GM19238 (cell line): ENCODE results near the gene PUS10.
"Not testable (repeated sequence)": the region's sequence is repeated elsewhere in the genome, so short reads cannot be mapped to it uniquely, and the experiment has no call there.

Source experiments
- DNase-seq: peaks from one replicate; pipeline ENCODE4 v3.0.0; 2011; ENCODE audit warnings: low spot score; ENCODE audit not compliant: insufficient read length

The PUS10 gene

DNA sequence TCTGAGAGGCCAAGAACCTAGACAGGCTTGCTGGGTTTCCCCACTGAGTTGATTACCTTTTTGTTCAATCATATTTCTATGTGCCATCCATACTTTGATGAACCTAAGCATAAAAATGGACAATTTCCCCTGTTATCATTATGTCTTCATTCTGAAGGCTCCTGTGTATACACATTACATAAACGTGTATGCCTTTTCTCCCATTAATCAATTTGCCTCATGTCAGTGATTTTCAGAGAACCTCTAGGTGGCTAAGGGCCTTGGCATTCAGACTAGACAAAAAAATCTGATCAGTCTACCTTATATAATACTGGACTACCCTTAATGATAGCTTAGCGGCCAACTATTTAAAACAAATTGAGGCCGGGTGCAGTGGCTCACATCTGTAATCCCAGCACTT, 4.7 kb downstream of the PUS10 start:
- no peak for DNase-seq

DNA sequence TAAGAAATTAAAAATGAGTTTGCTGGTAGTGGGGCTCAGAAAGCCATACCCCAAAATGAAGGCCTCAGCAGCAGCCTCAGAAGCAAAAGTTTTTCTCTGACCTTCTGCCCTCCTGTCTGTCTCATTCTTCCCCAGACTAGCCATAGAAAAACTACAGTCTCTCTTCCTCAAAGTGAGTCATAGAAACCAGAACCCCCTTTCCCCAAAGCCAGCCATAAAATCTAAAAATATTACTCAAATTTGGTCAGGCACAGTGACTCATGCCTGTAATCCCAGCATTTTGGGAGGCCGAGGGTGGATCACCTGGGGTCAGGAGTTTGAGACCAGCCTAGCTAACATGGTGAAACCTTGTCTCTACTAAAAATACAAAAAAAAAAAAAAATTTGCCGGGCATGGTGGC, 5.8 kb downstream of the PUS10 start:
- not testable (repeated sequence) for DNase-seq

DNA sequence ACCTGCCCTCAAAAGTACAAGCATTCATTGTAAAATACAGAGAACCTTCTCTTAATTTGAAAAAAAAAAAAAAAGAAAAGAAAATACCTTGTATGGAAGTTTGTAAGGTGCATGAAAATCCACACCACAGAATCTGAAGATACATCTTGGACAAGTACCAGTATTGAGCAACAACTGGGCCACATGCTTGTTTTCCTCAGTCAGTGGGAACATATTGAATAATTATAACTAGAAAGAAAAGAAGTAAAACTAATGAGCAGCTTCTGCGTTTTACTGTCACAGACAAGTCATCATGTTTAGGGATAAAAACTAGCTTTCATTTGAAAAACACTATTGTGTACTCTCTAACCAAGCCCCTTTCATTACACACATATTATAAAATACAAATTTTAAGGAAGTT, 6.4 kb downstream of the PUS10 start:
- DNase-seq = no peak

- DNase-seq = no peak
Observed at GRCh38 chr2:61009355-61009754, 8.7 kb downstream of the PUS10 start.

- no peak for DNase-seq
Observed at GRCh38 chr2:61006486-61007105, 11.5 kb downstream of the PUS10 start.

DNA sequence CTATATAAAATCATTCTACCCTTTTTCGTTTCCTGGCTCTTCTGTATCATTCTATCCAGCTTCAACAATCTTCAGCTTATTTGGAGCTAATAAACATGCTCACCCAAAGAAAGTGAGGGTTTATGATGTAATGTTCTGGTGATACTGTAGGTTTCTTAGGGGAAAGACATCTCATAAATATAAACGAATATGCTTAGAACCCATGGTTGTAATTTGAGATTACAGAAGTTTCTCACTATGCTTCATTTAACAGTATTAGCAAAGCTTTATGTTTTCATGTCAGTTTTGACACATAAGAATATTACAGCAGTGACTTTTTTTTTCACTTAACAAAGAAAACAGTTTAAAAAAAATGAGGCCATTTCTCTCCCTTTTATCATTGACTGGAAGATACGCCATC, 12.3 kb downstream of the PUS10 start:
- DNase-seq = no peak

GRCh38 chr2:60998628-60999545, 19.2 kb downstream of the PUS10 start:
- peak; percentile 17 for DNase-seq

DNA sequence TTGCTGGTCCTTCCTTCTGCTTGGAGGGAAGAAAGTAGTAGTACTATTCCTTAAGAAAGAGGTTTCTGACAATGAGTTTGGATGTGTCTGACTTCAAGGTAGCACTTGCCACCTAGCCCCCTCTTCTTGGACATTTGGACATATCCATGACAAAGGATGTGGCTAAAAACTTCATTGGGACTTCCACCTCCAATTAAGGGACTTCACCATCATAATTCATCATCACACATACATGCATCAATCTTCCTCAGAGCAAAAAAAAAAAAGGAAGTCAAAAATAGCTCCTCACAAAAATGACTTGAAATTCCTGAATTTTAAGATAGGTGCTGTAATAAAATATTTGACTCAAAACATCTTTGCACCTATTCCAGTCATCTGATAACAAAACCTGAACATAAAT, 23.9 kb downstream of the PUS10 start:
- no peak for DNase-seq

DNA sequence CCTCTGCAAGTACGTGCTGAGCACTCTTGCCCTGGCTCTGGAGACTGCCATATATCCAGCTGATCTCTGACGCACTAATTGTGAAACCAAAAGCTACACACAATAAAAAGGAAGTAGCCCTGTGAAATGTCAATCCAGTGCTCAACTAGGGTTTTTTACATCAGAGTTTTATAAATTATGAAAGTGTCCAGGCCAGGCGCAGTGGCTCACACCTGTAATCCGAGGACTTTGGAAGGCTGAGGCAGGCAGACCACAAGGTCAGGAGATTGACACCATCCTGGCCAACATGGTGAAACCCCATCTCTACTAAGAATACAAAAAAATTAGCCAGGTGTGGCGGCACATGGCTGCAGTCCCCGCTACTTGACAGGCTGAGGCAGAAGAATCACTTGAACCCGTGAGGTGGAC, 25.1 kb downstream of the PUS10 start:
- peak; percentile 50 for DNase-seq

GRCh38 chr2:60991644-60992043, 26.4 kb downstream of the PUS10 start:
- no peak for DNase-seq

DNA sequence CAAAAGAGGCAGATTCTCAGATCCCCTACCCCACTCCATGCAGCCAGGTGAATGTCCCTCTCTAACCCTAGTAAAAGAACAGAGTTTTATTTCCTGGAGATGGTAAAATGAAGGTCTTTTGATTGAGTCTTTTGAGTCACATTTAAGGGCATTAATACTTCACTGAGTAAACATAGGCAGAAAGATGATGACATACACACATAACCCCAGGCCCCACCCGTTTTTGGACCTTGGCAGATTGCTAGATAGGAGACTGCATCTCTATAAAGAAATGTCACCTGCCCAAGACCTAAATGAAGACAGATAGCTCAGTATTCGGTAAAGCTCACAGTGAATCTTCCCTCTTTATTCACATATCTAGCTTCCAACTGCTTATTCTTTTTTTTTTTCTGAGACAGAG, 28.8 kb downstream of the PUS10 start:
- no peak for DNase-seq

DNA sequence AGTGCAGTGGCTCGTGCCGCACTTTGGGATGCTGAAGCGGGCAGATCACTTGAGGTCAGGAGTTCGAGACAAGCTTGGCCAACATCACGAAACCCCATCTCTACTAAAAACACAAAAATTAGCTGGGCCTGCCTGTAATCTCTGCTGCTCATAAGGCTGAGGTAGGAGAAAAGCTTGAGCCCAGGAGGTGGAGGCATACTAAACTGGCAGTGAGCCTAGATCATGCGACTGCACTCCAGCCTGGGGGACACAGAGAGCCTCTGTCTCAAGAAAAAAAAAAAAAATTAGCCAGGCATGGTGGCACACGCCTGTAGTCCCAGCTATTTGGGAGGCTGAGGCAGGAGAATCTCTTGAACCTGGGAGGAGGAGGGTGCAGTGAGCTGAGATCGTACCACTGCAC, 30.4 kb downstream of the PUS10 start:
- not testable (repeated sequence) for DNase-seq

DNA sequence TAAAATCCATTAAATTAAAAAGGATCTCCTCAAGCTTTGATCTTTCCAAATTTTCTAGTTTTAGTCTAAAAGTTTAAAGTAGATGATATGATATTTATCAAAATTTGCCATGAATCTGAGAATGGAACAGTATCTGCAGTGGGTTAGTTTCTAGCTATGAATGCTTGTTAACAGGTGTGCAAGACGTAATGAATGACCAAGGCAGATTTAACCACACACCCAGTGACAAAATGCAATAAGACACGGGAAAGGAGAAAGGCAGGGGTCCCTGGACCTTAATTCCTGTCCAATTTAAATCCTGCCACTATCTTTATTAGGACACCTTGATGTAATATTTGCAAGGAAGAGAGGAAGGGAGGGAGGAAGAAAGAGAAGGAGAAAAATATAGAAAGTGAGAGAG, 31.0 kb downstream of the PUS10 start:
- no peak for DNase-seq

DNA sequence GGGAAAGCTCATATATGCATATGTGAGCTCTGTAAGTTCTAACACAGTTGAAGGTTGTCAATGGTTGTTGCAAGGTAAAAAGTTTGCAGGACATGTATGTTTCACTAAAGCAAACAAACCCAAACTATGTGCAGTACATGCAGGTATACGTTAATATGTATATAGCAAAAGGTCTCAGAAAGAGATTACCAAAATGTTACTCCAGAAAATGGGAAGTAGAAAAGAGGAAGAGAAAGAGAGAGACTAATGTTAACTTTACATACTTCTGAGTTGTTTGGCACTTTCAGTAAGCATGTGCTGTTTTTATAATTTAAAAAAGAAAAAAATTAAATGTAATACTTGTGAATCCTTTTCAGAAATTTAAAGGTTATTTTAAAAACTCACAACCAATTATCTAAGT, 33.3 kb downstream of the PUS10 start:
- DNase-seq = no peak

DNA sequence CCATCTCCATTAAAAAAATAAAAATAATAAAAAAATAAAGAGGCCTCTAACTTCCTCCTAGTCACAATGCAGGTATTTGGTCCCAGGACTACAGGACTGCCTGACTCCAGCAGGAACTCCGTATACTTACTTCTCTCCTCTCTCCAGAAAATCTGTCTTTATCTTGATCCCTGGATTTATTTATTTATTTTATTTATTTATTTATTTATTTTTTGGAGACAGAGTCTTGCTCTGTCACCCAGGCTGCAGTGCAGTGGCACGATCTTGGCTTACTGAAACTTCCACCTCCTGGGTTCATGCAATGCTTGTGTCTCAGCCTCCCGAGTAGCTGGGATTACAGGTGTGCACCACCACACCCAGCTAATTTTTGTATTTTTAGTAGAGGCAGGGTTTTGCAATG, 36.0 kb downstream of the PUS10 start:
- DNase-seq = not testable (repeated sequence)

- no peak for DNase-seq
Observed at GRCh38 chr2:60980071-60980815, 37.8 kb downstream of the PUS10 start.

GRCh38 chr2:60979231-60979630, 38.8 kb downstream of the PUS10 start:
- no peak for DNase-seq

GRCh38 chr2:60977562-60977895, 40.5 kb downstream of the PUS10 start:
- DNase-seq = no peak

- no peak for DNase-seq
Observed at GRCh38 chr2:60976875-60977561, 41.0 kb downstream of the PUS10 start.

GRCh38 chr2:60976256-60976850, 41.7 kb downstream of the PUS10 start:
- no peak for DNase-seq

GRCh38 chr2:60974652-60975051, 43.4 kb downstream of the PUS10 start:
- DNase-seq = no peak
